AG04449 (cell line): ENCODE results near the gene AQP2.

Experiments used
- CTCF ChIA-PET: fragments of 350-600 bp; formaldehyde crosslinking; extraction: SDS; loops from one replicate; lab custom pipeline; 2021; ENCODE audit warnings: antibody characterized with exemption; lab: Yijun Ruan, JAX
- POLR2A ChIA-PET: fragments of 400-600, 350-600 bp; formaldehyde crosslinking; extraction: SDS; loops from one replicate; lab custom pipeline; 2020; ENCODE audit warnings: antibody characterized with exemption, inconsistent platforms; lab: Yijun Ruan, JAX
- DNase-seq: peaks from one replicate; pipeline ENCODE4 v3.0.0-alpha.2; 2010; ENCODE audit warnings: low read depth, low spot score
- H3K4me3 ChIP-seq: 2 replicates; pipeline ENCODE4 v1.5.1; 2011; ENCODE audit warnings: low read depth, mild to moderate bottlenecking, control low read depth, low read length
- TF ChIP-seq, protein P1 (sequence below): IDR thresholded peaks from one replicate; pipeline ENCODE4 v1.5.1; 2011; ENCODE audit warnings: mild to moderate bottlenecking, moderate library complexity, low read length, control low read depth, inconsistent platforms; ENCODE audit not compliant: insufficient read depth; ENCODE audit errors: missing control alignments

AQP2 gene

DNA sequence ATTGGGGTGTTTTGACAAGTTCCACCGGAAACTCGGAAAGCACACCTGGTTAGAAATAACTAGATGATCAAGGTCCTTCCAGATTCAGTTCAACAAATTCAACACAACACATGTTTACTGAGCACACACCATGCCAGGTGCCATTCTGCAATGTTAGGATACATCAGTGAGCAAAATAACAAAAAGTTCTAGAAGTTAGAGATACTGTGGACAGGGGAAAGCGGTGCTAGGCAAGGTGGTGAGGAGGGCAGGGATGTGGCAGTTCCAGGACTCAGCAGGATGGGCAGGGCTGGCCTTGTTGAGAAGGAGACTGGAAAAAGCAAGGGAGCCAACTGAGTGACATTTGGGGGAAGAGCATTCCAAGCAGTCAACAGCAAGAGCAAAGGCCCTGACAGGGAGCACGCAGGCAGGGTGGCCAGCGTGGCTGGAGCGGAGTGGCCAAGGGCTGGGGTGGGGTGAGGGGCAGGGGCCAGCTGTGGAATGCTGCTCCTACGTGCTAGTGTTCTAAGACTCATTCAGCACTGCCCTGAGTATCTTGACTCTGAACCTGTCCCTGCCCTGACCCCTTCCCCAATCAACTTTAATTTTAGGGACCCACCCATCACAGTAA, 27.4 kb upstream of the AQP2 start:
- no peak for DNase-seq
- no peak overlapping the region for H3K4me3 ChIP-seq
- CTCF ChIA-PET = interaction anchor here (0.8 to 1.2 kb wide), 2 partner anchors 22 to 24 kb away, joined by 3 to 7 read pairs; no protein-coding TSS in a partner anchor
- POLR2A ChIA-PET = no interaction called here
- TF ChIP-seq, protein P1, sequence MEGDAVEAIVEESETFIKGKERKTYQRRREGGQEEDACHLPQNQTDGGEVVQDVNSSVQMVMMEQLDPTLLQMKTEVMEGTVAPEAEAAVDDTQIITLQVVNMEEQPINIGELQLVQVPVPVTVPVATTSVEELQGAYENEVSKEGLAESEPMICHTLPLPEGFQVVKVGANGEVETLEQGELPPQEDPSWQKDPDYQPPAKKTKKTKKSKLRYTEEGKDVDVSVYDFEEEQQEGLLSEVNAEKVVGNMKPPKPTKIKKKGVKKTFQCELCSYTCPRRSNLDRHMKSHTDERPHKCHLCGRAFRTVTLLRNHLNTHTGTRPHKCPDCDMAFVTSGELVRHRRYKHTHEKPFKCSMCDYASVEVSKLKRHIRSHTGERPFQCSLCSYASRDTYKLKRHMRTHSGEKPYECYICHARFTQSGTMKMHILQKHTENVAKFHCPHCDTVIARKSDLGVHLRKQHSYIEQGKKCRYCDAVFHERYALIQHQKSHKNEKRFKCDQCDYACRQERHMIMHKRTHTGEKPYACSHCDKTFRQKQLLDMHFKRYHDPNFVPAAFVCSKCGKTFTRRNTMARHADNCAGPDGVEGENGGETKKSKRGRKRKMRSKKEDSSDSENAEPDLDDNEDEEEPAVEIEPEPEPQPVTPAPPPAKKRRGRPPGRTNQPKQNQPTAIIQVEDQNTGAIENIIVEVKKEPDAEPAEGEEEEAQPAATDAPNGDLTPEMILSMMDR = no peak

DNA sequence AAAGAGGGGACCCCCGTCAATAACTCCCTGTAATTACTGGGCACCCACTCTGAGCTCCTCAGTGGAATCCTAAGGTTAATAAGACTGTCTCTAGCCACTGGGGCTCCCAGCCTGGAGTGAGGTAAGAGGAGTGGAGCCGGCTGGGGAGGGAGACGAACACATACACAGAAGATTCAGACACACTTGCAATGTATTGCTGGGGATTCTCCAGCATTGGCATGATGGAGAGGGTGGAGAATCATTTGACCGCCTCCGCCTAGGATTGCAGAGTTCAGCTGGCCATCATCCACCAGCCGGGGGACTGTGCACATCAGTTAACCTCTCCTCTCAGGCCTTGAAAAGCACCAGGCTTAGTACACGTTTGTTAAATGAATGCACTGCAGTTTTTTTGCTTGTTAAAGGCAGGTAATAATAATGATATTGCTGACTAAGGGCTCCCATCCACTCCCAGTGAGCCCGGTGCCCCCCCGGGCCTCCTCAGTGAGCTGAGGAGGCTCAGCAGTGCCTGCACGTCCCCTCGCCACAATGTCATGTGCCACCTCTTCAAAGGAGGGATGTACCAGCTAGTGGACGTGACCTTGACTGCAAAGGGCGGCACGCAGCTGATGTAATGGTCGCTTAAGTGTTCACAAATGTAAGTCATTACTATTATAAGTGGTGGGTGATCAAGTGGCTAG, 26.5 kb upstream of the AQP2 start:
- TF ChIP-seq, protein P1 = no peak
- CTCF ChIA-PET = no interaction called here

DNA sequence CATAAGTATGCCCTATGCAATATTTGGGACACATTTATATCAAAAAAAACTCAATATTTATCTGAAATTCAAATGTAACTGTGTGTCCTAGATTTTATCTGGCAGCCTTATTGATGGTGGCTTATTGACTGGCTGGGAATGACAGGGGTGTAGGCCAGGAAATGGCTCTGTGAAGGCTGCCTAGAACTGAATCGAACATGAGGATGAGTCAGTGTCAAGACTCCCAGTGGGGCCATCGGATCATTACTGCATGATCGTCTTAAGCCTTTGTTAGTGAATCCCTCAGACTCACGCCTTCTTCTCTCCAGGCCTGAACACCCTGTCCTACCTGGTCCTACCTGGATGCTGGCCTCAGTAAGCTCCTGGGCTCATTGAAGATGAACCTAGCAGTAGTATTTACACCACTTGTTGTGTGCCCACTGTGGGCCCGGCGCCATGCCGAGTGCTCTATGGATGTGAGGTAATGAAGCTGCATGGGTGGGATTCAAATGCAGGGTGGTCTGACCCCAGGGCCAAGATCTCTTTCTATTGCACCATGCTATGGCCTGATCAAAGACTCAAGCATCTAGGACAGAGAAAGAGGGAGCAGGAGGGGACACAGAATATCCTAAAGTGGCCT, 25.8 kb upstream of the AQP2 start:
- no peak overlapping the region for H3K4me3 ChIP-seq
- ChIA-PET POLR2A (no interaction called here), CTCF (interaction anchor here (1.7 kb wide), 1 partner anchor 21 kb away, joined by 9 read pairs; no protein-coding TSS in a partner anchor)
- TF ChIP-seq, protein P1 = no peak
- DNase-seq = no peak

More for the DNA sequence above, 26.5 kb upstream of the AQP2 start:
- no peak overlapping the region for H3K4me3 ChIP-seq
- POLR2A ChIA-PET = no interaction called here
- no peak for DNase-seq

DNA sequence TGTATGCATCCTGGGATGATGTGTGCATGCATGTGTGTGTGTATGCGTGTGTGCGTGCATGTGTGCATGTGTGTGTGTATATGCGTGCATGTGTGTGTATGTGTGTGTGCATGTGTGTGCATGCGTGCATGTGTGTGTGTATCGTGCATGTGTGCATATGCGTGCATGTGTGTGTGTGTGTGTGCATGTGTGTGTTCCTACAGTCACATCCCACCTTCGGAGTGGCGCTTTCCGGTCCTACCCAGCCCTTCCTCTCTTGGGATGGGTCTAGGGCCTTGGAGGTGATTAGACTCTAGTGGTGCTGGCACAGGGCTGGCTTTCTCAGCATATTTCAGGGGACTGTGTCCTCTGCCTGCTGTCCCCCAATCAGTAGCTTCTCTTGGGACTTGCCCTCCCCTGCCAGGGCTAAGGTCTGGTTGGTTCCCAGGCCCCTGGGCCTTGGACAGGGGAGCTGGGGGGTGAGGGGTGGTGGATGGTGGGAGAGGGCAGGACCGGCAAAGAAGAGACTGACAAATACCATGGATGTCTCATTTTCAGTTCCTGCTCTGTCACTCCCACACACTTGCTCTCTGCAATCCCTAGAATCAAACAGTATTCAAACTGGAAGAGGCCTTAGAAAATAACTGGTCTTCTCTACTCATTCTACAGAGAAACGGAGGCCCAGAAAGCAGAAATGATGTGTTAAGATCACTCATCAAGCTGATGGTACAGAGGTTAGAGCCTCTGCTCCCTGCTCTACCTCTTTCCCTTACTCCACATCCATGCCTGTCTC, 24.9 kb upstream of the AQP2 start:
- no peak for DNase-seq
- ChIA-PET POLR2A (no interaction called here), CTCF (interaction anchor here (1.1 to 1.7 kb wide), 2 partner anchors 20 to 42 kb away, joined by 5 to 9 read pairs; no protein-coding TSS in a partner anchor)
- no peak overlapping the region for H3K4me3 ChIP-seq
- TF ChIP-seq, protein P1 = no peak

DNA sequence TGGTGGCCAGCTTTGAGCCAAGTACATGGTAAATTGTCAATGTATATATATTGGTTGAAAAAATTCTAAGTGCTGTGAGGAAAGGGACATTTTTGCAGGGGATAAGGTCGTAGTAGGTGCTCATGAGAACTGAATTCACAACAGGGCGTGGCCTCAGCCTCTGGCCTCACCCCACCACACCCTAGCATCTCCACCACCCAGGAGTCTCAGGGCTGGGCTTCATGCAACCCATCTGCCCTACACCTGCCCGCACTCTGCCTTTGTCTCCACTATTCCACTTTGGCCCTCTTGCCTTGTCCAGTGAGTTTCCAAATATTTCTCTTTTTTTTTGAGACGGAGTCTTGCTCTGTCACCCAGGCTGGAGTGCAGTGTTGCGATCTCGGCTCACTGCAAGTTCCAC, 22.1 kb upstream of the AQP2 start:
- TF ChIP-seq, protein P1 = no peak
- ChIA-PET POLR2A (no interaction called here), CTCF (interaction anchor here (1.3 to 11.8 kb wide), 5 partner anchors 9 to 61 kb away, joined by 3 to 173 read pairs (median 10); no protein-coding TSS in a partner anchor)
- H3K4me3 ChIP-seq = no peak overlapping the region
- DNase-seq = no peak
